HEK293T (cell line): Measurements from ENCODE around the gene CYP24A1.

Experiments used
- ARNT ChIP-seq: fragments of 450-650 bp; IDR thresholded peaks from 2 replicates; pipeline ENCODE4 v1.6.1; 2017; ENCODE audit warnings: mild to moderate bottlenecking
- BHLHE40 ChIP-seq: fragments of 450-650 bp; IDR thresholded peaks from 2 replicates; pipeline ENCODE4 v1.6.1; 2016; ENCODE audit warnings: mild to moderate bottlenecking, moderate library complexity, borderline replicate concordance
- FOXA1 ChIP-seq: fragments of 450-650 bp; IDR thresholded peaks from 2 replicates; pipeline ENCODE4 v1.6.1; 2016; ENCODE audit warnings: mild to moderate bottlenecking
- FOXM1 ChIP-seq: fragments of 450-650 bp; IDR thresholded peaks from 2 replicates; pipeline ENCODE4 v1.6.1; 2017; ENCODE audit warnings: mild to moderate bottlenecking, borderline replicate concordance
- HDGF ChIP-seq: fragments of 450-650 bp; IDR thresholded peaks from 2 replicates; pipeline ENCODE4 v1.6.1; 2017; ENCODE audit warnings: antibody characterized with exemption, borderline replicate concordance
- LEF1 ChIP-seq: fragments of 450-650 bp; IDR thresholded peaks from 2 replicates; pipeline ENCODE4 v1.6.1; 2017; ENCODE audit warnings: mild to moderate bottlenecking, borderline replicate concordance
- SP1 ChIP-seq: fragments of 450-650 bp; IDR thresholded peaks from 2 replicates; pipeline ENCODE4 v1.6.1; 2017
- SUZ12 ChIP-seq: fragments of 450-650 bp; IDR thresholded peaks from 2 replicates; pipeline ENCODE4 v1.6.1; 2016; ENCODE audit warnings: mild to moderate bottlenecking
- TF ChIP-seq, protein P1 (sequence below): fragments of 450-650 bp; IDR thresholded peaks from 2 replicates; pipeline ENCODE4 v1.6.1; 2016

DNA sequence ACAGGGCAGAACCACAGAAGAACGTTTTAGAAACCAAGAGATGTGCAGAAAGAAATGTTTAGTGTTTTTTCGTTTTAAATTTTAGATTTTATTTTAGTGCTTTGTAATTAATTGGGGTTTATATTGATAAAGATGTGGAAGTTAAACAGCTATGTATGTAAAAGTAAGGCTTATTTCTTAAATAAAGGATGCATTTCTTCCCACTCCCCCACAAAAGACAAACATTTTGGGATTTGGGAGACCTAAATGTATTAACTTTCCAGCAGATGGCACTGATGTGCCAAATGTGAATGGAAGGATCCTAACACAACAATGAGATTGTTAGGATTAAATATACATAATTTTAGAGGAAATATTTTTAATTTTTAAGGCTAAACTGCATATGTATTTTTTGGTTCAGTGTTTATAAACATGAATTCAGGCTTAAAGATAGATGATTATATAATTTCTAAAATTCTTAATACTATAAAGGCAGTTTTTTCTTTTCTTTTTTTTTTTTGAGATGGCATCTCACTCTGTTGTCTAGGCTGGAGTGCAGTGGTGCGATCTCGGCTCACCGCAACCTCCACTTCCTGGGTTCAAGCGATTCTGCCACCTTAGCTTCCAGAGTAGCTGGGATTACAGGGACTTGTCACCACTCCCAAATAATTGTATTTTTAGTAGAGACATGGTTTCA is 46.1 kb upstream of the CYP24A1 start:
- TF ChIP-seq FOXM1 = no peak
- no peak for TF ChIP-seq BHLHE40
- no peak for TF ChIP-seq FOXA1
- TF ChIP-seq SP1 = no peak
- TF ChIP-seq, protein P1, sequence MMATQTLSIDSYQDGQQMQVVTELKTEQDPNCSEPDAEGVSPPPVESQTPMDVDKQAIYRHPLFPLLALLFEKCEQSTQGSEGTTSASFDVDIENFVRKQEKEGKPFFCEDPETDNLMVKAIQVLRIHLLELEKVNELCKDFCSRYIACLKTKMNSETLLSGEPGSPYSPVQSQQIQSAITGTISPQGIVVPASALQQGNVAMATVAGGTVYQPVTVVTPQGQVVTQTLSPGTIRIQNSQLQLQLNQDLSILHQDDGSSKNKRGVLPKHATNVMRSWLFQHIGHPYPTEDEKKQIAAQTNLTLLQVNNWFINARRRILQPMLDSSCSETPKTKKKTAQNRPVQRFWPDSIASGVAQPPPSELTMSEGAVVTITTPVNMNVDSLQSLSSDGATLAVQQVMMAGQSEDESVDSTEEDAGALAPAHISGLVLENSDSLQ = no peak
- TF ChIP-seq SUZ12 = no peak
- TF ChIP-seq ARNT = no peak
- TF ChIP-seq LEF1 = no peak
- TF ChIP-seq HDGF = no peak
